HepG2 (cell line): Measurements from ENCODE around the gene PRR5L. TPM values are rescaled to one million over a fixed set of nuclear protein-coding genes. Genes with fewer than 3 reads are reported as not detected.

Source experiments
- ATAC-seq: fragments of 200-7000 bp; cut with Tn5 transposase; 3 replicates; pipeline ENCODE4 v1.9.1; 2020; ENCODE audit warnings: mild to moderate bottlenecking, moderate library complexity
- BruUV-seq: library from RNA; stranded (reverse); fragments of 400-500 nt; replicated peaks from 2 replicates; lab custom pipeline; 2021; lab: Mats Ljungman, UMichigan
- CTCF ChIA-PET: fragments of 300-600 bp; formaldehyde crosslinking; extraction: SDS; loops from one replicate; lab custom pipeline; 2021; ENCODE audit warnings: low total read pairs, inconsistent platforms, low intra/inter-chr PET ratio; lab: Yijun Ruan, JAX
- POLR2A ChIA-PET: fragments of 350-600 bp; sonication (Branson Sonifier 250); formaldehyde crosslinking; loops from one replicate; lab custom pipeline; 2020; ENCODE audit warnings: antibody characterized with exemption, inconsistent platforms; lab: Yijun Ruan, JAX
- DNase-seq: peaks from one replicate; pipeline ENCODE4 v3.0.0-alpha.2; 2015; ENCODE audit warnings: low spot score
- FAIRE-seq: peaks from 3 replicates; lab custom pipeline; 2011; peaks lifted over from hg19 to GRCh38; lab: Jason Lieb, UNC
- H2AFZ ChIP-seq: one replicate; pipeline ENCODE4 v1.6.1; 2011; ENCODE audit warnings: low read length, inconsistent platforms
- H3K27ac ChIP-seq: fragments of 300-600 bp; 3 replicates; pipeline ENCODE4 v1.8.0; 2011; ENCODE audit warnings: mixed run types, mild to moderate bottlenecking, mixed read lengths, low read length, inconsistent platforms; ENCODE audit not compliant: insufficient read depth; ENCODE audit errors: extremely low read length
- H3K27me3 ChIP-seq, 2 experiments: fragments of 200-600 bp in 1 of 2; 2 replicates in 1 of 2; 3 replicates in 1 of 2; pipeline versions ENCODE4 v1.6.0 to v1.8.0; 2011; ENCODE audit warnings: low read length in 2 of 2, mild to moderate bottlenecking in 2 of 2, moderate library complexity in 2 of 2, inconsistent platforms in 1 of 2; ENCODE audit not compliant: insufficient read depth in 2 of 2, control insufficient read depth in 1 of 2
- H3K36me3 ChIP-seq, 2 experiments: fragments of 200-600 bp in 1 of 2; replicated peaks in 1 of 2; 2 replicates in 1 of 2; 3 replicates in 1 of 2; pipeline versions ENCODE4 v1.5.1 to v1.8.0; 2011; ENCODE audit warnings: low read length in 2 of 2, inconsistent platforms in 1 of 2; ENCODE audit not compliant: insufficient read depth in 2 of 2, control insufficient read depth in 1 of 2
- H3K4me1 ChIP-seq: 2 replicates; pipeline ENCODE4 v1.5.1; 2012; ENCODE audit warnings: low read length, inconsistent platforms; ENCODE audit not compliant: insufficient read depth
- H3K4me2 ChIP-seq: 2 replicates; pipeline ENCODE4 v1.6.0; 2011; ENCODE audit warnings: low read depth, low read length, inconsistent platforms
- H3K4me3 ChIP-seq, 3 experiments: fragments of 200-600 bp in 1 of 3; sonication (generic), shearing (Covaris generic) in 1 of 3; replicated peaks in 1 of 3; 2 replicates each; pipeline ENCODE4 v1.5.1; 2011 to 2016; ENCODE audit warnings: low read length in 3 of 3, inconsistent platforms in 2 of 3, low read depth in 2 of 3, mild to moderate bottlenecking in 2 of 3, control low read depth in 1 of 3, mixed read lengths in 1 of 3; ENCODE audit not compliant: insufficient read depth in 1 of 3
- H3K79me2 ChIP-seq: one replicate; pipeline ENCODE4 v1.6.1; 2011; ENCODE audit warnings: low read length, inconsistent platforms; ENCODE audit not compliant: insufficient read depth
- H3K9ac ChIP-seq: 2 replicates; pipeline ENCODE4 v1.6.0; 2011; ENCODE audit warnings: mild to moderate bottlenecking, low read depth, low read length, inconsistent platforms; ENCODE audit not compliant: insufficient read depth
- H3K9me3 ChIP-seq: 2 replicates; pipeline ENCODE4 v1.5.1; 2012; ENCODE audit warnings: mild to moderate bottlenecking, low read length
- H4K20me1 ChIP-seq: 2 replicates; pipeline ENCODE4 v1.6.0; 2011; ENCODE audit warnings: inconsistent platforms, mild to moderate bottlenecking, low read length, moderate library complexity; ENCODE audit not compliant: insufficient read depth
- GZF1 ChIP-seq: sonication (generic); formaldehyde crosslinking; IDR thresholded peaks from 2 replicates; pipeline ENCODE4 v1.5.1; 2020; ENCODE audit warnings: mild to moderate bottlenecking, missing genetic modification reagents
- PBX3 ChIP-seq: sonication (generic); formaldehyde crosslinking; IDR thresholded peaks from 2 replicates; pipeline ENCODE4 v1.8.1; 2023; ENCODE audit warnings: missing genetic modification reagents, inconsistent platforms, borderline replicate concordance
- ZBTB26 ChIP-seq: IDR thresholded peaks from 2 replicates; pipeline ENCODE4 v1.6.1; 2016; ENCODE audit warnings: missing compliant biosample characterization, missing genetic modification reagents, borderline replicate concordance
- ZMAT3 ChIP-seq: sonication (generic); formaldehyde crosslinking; conservative IDR thresholded peaks from 2 replicates; pipeline ENCODE4 v1.7.0; 2021; ENCODE audit warnings: missing genetic modification reagents
- ZNF510 ChIP-seq: sonication (generic); formaldehyde crosslinking; IDR thresholded peaks from 2 replicates; pipeline ENCODE4 v1.4.0; 2020; ENCODE audit warnings: low read depth, mild to moderate bottlenecking, missing genetic modification reagents
- ZNF766 ChIP-seq: sonication (generic); formaldehyde crosslinking; IDR thresholded peaks from 2 replicates; pipeline ENCODE4 v1.5.0; 2020; ENCODE audit warnings: missing genetic modification reagents, borderline replicate concordance
- ZNF772 ChIP-seq: sonication (generic); formaldehyde crosslinking; IDR thresholded peaks from 2 replicates; pipeline ENCODE4 v1.5.0; 2020; ENCODE audit warnings: mild to moderate bottlenecking, missing genetic modification reagents
- WGBS: methylation state at CpG from one replicate; pipeline ENCODE4 v1.1.6; 2017; ENCODE audit warnings: low lambda C conversion rate; 5-methylcytosine and 5-hydroxymethylcytosine counted together
- in situ Hi-C: cut with HindIII; loops from 2 replicates; pipeline ENCODE4 v1.10.0; 2017; ENCODE audit warnings: low pct_unique_long_range_greater_than_20kb; ENCODE audit not compliant: extremely low pct_ligation_motif_present
- intact Hi-C: fragments of 100-400 bp; cut with micrococcal nuclease; formaldehyde crosslinking; loops from one replicate; pipeline ENCODE4 v1.10.0; 2022; ENCODE audit not compliant: unreplicated experiment
- polyA plus RNA-seq, 8 experiments: library from polyadenylated mRNA; depleted of rRNA in 3 of 8; stranded (reverse) in 7 of 8; unstranded in 1 of 8; fragments of >200 nt; fragmentation: Illumina TruSeq in 4 of 8; extraction: Trizol in 4 of 8; gene quantifications; 2 replicates each; pipeline versions ENCODE4 v1.2.1 to v1.2.3, GENCODE V29; 2011 to 2016; ENCODE audit warnings: low read depth in 4 of 8, missing spikeins in 1 of 8, mixed read lengths in 1 of 8; ENCODE audit not compliant: insufficient read depth in 1 of 8
- total RNA-seq, 5 experiments: library from RNA; depleted of rRNA; stranded (reverse); fragments of >200 nt; fragmentation: Illumina TruSeq; extraction: Trizol; gene quantifications; 2 replicates each; pipeline ENCODE4 v1.2.3, GENCODE V29; 2016; ENCODE audit warnings: low read depth in 1 of 5

The PRR5L gene
- total and polyA plus RNA-seq, 2 of the 13 experiments (the other 11 are each of a cell fraction or from before 2014, with no cell fraction given): 0.16 TPM; not detected in 1

- CTCF ChIA-PET: no interaction called here
- POLR2A ChIA-PET: no interaction called here
Measured at GRCh38 chr11:36372101-36372771, 76.1 kb downstream of the PRR5L start.

More at GRCh38 chr11:36372101-36372771, 76.1 kb downstream of the PRR5L start:
- H3K27ac ChIP-seq: no peak overlapping the region
- 33% methylated on average over 6 of the region's 6 CpGs for WGBS
- no peaks in the 10 kb centered on the region for H3K4me1 ChIP-seq
- H3K27me3 ChIP-seq: peaks cover 3 to 26% of the 10 kb centered on the region in 2 experiments; a peak in 4 of 5 replicates
- intact Hi-C loops (no loop called here), in situ Hi-C loops (no loop called here)
- H2AFZ ChIP-seq: no peak overlapping the region
- no peak overlapping the region for H3K9ac ChIP-seq
- H3K4me3 ChIP-seq: no peak overlapping the region
- H3K9me3 ChIP-seq: no peaks in the 10 kb centered on the region
- peaks cover 3% of the 10 kb centered on the region; the same call in 1 of the 2 replicates for H4K20me1 ChIP-seq
- ATAC-seq (no peak), DNase-seq (no peak), FAIRE-seq (no peak)
- no peaks in the 10 kb centered on the region for H3K36me3 ChIP-seq
- no TSS peak for BruUV-seq
- no peak for TF ChIP-seq PBX3
- no peak for TF ChIP-seq ZBTB26 (CRISPR knock-in tag)
- no peak for TF ChIP-seq ZNF766
- no peak for TF ChIP-seq ZNF772 (CRISPR knock-in tag)
- TF ChIP-seq GZF1 (CRISPR knock-in tag): no peak
- no peak for TF ChIP-seq ZMAT3 (CRISPR knock-in tag)
- no peak for TF ChIP-seq ZNF510 (CRISPR knock-in tag)
- no peaks in the 10 kb centered on the region for H3K79me2 ChIP-seq
- no peak overlapping the region for H3K4me2 ChIP-seq
